ENCODE measurements around the gene DYRK2.

Gene DYRK2

GRCh38 chr12:67648521-67649260, at the start of gene DYRK2:
DYRK2 (plus strand) TSS chr12:67648745; CDS start chr12:67649134, 389 bp downstream.
- peak; percentile 62 to 64 for DNase-seq (ENCODE audit: low read depth in 1 of 2, low spot score in 1 of 2)

GRCh38 chr12:67599691-67600090, 48.9 kb upstream of the DYRK2 start:
- DNase-seq (ENCODE audit: low read depth in 1 of 2, low spot score in 1 of 2) = no peak

- no peak for DNase-seq (ENCODE audit: low read depth in 1 of 2, low spot score in 1 of 2)
Measured at GRCh38 chr12:67601126-67601525, 47.4 kb upstream of the DYRK2 start.

DNA sequence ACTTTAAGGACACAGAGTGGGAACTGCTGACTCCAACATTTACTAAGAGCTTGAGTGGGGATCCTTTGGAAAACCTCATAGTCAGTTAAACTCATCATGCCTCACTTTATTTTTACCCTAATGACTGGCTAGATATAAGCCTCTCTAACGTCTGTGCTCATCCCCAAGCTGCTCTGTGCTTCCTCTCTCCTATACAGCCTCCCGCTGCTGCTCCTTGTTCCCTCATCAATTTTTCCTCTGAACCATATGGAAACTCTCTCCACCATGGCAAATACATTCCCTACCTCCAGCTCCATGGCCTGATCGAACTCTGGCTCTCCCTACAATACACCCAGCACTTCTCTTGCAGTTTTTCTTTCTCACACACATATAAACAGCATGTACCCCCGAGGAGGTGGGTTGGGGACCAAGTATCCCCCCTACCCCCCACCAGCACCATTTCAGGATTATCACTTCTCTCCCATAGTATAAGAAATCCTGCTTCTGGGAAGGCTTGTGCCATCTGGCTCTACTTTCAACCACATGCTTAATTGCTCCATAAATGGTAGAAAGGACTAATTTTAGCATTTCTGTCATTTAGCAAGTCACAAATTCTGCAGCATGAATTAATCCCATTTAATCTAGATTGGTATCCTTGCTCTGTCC, 39.2 kb upstream of the DYRK2 start:
- no peak for DNase-seq (ENCODE audit: low read depth in 1 of 2, low spot score in 1 of 2)

DNA sequence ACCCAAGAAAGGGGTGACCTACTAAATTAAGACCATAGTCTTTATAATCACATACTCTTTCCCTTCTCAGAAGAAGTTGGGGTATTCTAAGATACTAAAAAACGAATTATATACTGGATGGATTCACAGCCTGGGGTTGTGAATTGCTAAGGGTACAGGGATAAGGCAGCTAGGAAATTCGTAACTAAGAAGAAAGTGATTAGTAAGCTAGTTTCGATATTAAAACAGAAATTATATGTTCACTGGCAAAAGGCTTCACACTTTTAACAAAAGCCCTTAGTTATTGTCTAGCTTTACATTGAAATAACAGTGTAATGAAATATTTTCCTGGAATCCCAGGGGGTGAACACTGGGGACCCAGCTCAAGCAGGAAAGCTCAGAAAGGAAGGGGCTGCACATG, 35.5 kb upstream of the DYRK2 start:
- no peak for DNase-seq (ENCODE audit: low read depth in 1 of 2, low spot score in 1 of 2)

- no peak for DNase-seq (ENCODE audit: low read depth in 1 of 2, low spot score in 1 of 2)
Measured at GRCh38 chr12:67617629-67618028, 30.9 kb upstream of the DYRK2 start.

GRCh38 chr12:67618303-67618702, 30.2 kb upstream of the DYRK2 start:
- DNase-seq (ENCODE audit: low read depth in 1 of 2, low spot score in 1 of 2) = no peak

DNA sequence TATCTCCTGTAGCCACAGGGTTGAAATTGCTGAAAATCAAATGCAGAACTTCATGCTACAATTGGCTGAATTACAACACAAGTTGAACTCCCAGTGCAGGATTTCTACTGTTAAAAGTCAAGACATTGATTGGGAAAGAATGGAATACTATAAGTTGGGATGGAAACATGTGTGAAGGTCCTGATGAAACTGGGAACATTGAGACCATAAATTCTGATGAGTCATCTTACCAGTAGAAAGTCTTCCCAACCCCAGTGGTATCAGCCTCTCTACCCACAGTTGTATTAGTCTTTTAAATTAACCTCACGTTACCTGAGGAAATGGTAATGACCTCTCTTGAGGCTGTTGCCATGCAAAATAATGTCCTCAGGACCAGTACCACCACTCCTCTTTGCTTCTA, 27.4 kb upstream of the DYRK2 start:
- no peak for DNase-seq (ENCODE audit: low read depth in 1 of 2, low spot score in 1 of 2)

GRCh38 chr12:67621926-67622325, 26.6 kb upstream of the DYRK2 start:
- no peak for DNase-seq (ENCODE audit: low read depth in 1 of 2, low spot score in 1 of 2)

- DNase-seq (ENCODE audit: low read depth in 1 of 2, low spot score in 1 of 2) = no peak
Measured at GRCh38 chr12:67623259-67623658, 25.3 kb upstream of the DYRK2 start.

DNA sequence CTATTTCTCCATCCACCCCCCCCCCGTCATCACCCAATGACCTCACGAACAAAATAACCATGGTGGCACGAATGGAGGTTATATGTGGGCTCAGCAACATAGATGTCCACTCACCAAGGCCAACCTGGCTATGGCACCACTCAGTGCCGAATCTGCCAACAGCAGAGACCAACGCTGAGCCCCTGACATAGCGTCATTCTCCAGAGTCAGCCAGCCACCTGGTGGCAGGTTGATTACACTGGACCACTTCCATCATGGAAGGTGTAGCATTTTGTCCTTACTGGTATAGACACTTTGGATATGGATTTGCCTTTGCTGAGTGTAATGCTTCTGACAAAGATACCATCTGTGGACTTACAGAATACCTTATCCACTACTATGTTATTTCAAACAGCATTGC, 24.2 kb upstream of the DYRK2 start:
- no peak for DNase-seq (ENCODE audit: low read depth in 1 of 2, low spot score in 1 of 2)

DNA sequence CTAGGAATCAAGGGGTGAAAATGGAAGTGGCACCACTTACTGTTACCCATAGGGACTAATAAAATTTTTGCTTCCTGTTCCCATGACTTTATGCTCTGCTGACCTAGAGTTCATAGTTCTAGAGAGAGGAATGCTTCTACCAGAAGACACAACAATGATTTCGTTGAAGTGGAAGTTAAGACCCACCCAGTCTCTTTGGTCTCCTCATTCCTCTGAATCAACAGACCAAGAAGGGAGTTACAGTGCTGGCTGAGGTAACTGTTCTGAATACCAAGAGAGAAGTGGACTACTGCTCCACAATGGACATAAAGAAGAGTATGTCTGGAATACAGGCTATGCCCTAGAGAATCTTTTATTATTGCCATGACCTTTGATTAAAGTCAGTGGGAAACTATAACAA, 23.5 kb upstream of the DYRK2 start:
- DNase-seq (ENCODE audit: low read depth in 1 of 2, low spot score in 1 of 2) = no peak

GRCh38 chr12:67626156-67626555, 22.4 kb upstream of the DYRK2 start:
- no peak for DNase-seq (ENCODE audit: low read depth in 1 of 2, low spot score in 1 of 2)

DNA sequence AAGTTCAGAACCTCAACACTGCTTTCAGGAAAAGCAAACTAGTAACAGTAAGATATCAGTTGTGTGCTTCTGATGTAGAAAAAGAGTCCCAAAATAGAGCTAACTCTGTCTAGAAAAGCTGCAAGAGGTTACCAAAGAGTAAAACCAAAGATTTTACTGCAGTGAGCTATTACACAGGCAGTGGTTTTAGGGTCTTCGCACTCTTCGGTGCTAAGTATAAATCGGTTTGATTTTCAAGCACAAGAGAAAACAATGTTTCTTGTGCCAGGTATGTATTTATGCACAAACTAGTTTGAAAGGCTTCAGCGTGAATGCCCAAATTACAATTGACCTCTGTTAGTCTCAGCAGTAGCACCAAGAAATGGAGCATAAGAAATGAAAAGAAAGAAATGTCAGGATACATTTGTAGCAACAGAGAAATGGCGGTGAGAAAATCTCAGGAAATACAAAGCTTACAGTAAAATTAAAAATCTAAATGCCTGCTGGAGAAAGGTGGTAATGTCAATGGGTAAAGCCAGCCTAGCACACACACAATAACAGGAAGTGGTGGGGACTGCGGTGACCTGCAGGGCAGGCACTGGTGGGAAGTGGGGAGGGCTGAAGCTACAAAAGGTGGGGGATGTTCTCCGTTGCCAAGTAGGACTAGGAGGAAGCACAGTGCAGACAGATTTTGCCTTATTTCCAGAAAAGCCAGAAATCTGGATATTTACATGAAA, 18.0 kb upstream of the DYRK2 start:
- DNase-seq (ENCODE audit: low read depth in 1 of 2, low spot score in 1 of 2) = peak; percentile 68 to 69

DNA sequence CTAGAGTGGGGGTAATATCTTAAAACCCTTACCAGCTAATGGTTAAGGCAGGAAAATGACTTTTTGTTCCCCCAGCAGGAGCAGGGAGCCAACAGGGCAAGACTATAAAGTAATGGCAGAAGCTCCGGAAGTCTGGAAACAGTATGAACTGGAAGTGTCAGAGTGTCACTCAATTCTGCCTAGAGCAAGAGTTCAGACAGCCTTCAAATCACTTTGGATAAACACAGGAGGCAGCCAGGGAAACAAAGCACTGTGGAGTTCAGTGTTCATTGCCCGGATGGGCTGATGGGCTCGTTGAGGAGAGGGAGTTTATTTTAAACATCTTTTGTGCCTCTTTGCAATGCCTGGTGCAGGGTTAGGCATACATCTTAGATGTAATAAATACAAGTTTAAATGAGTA, 16.5 kb upstream of the DYRK2 start:
- DNase-seq (ENCODE audit: low read depth in 1 of 2, low spot score in 1 of 2) = no peak

GRCh38 chr12:67633024-67633610, 15.4 kb upstream of the DYRK2 start:
- DNase-seq (ENCODE audit: low read depth in 1 of 2, low spot score in 1 of 2) = no peak

- no peak for DNase-seq (ENCODE audit: low read depth in 1 of 2, low spot score in 1 of 2)
Measured at GRCh38 chr12:67633708-67634107, 14.8 kb upstream of the DYRK2 start.

DNA sequence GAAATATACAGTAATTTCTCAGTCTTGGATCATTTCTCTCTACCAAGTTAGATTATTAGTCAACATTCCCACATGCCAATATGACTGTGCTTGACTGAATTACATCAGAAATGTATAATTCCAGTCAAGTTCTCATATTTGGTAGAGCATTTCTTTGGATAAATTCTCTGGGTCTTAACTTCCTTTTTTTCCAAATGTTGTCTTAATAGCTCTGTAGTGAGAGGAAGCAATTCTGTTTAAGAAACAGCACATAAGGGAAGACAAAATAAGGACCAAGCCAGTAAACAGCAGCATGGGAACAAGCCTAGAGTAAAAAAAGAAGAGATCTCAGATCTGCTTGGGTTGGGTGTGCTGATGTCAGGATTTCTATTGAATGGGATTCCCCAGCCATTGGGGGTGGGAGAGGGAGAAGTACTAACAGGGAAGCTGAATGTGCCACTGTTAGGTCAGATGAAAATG, 14.2 kb upstream of the DYRK2 start:
- no peak for DNase-seq (ENCODE audit: low read depth in 1 of 2, low spot score in 1 of 2)

DNA sequence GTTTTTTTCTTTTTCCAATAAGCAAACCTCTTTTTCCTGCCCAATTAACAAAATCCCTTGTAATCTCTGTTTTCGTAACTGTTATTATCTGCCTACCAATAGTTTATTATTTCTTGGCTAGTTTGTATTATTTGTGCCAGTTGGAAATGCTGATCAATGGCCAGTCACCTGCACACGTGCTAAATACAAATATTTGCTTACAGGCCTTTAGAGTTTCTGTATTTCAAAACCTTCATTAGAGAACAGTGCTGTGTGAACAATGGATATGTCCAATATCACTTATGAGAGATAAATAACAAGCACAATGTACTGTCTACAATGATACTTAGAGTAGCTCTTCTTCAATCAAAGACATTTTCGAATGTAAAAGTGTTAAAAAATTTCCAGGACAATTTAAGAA, 10.8 kb upstream of the DYRK2 start:
- no peak for DNase-seq (ENCODE audit: low read depth in 1 of 2, low spot score in 1 of 2)

DNA sequence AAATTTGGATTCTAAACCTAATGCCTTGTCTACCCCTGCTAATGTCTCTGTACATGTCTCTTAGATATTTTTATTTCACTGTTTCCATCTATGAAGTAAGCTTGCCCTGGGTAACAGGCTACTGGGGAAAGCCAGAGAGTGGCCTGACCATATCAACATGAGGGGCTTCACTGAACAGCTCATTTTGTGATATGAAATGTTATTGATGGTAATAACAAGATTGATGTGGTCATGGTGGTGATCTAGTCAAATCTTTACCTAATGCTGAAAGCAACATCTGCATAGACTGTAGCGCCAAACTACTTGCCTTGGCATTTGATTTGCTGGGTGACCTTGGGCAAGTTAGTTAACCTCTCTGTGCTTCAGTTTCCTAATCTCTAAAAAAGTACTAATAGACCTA, 9.9 kb upstream of the DYRK2 start:
- no peak for DNase-seq (ENCODE audit: low read depth in 1 of 2, low spot score in 1 of 2)

GRCh38 chr12:67640863-67641262, 7.7 kb upstream of the DYRK2 start:
- DNase-seq (ENCODE audit: low read depth in 1 of 2, low spot score in 1 of 2) = no peak

GRCh38 chr12:67645126-67645525, 3.4 kb upstream of the DYRK2 start:
- DNase-seq (ENCODE audit: low read depth in 1 of 2, low spot score in 1 of 2) = no peak
